OCI-LY1 (cell line): ENCODE results near the gene TPST2.
A peak's percentile ranks its signal among the peaks of the same experiment; 100 is the strongest.

Experiments
- H2AFZ ChIP-seq: fragments of 200-600 bp; sonication (generic), shearing (Covaris generic); 2 replicates; pipeline ENCODE4 v1.6.0; 2014; ENCODE audit warnings: antibody characterized with exemption, mild to moderate bottlenecking, low read length
- H3F3A ChIP-seq: fragments of 200-600 bp; sonication (generic), shearing (Covaris generic); 2 replicates; pipeline ENCODE4 v1.6.0; 2014; ENCODE audit warnings: mild to moderate bottlenecking, antibody characterized with exemption, low read length, moderate library complexity; ENCODE audit not compliant: insufficient read depth
- H3K27ac ChIP-seq: fragments of 200-600 bp; sonication (generic); 2 replicates; pipeline ENCODE4 v1.5.1; 2014; ENCODE audit warnings: low read length, mixed run types, mild to moderate bottlenecking, low read depth; ENCODE audit not compliant: poor library complexity, severe bottlenecking
- H3K27me3 ChIP-seq: fragments of 200-600 bp; sonication (generic); 2 replicates; pipeline ENCODE4 v1.6.0; 2014; ENCODE audit warnings: antibody characterized with exemption, mild to moderate bottlenecking, low read length, moderate library complexity; ENCODE audit not compliant: insufficient read depth
- H3K36me3 ChIP-seq: fragments of 200-600 bp; sonication (generic); 2 replicates; pipeline ENCODE4 v1.6.1; 2014; ENCODE audit warnings: mild to moderate bottlenecking, antibody characterized with exemption, low read length, moderate library complexity, mixed read lengths; ENCODE audit not compliant: insufficient read depth
- H3K4me1 ChIP-seq: fragments of 200-600 bp; sonication (generic); 2 replicates; pipeline ENCODE4 v1.5.1; 2014; ENCODE audit warnings: mild to moderate bottlenecking, low read length, moderate library complexity; ENCODE audit not compliant: insufficient read depth, severe bottlenecking
- H3K4me2 ChIP-seq: fragments of 200-600 bp; sonication (generic), shearing (Covaris generic); 2 replicates; pipeline ENCODE4 v1.6.1; 2014; ENCODE audit warnings: low read length
- H3K4me3 ChIP-seq: fragments of 200-600 bp; sonication (generic); 2 replicates; pipeline ENCODE4 v1.5.1; 2014; ENCODE audit warnings: low read length, low read depth, mild to moderate bottlenecking, mixed read lengths; ENCODE audit not compliant: poor library complexity, severe bottlenecking
- H3K79me2 ChIP-seq: fragments of 200-600 bp; shearing (Covaris generic); 2 replicates; pipeline ENCODE4 v1.6.1; 2016; ENCODE audit warnings: mixed run types, low read length, mixed read lengths; ENCODE audit not compliant: insufficient read depth
- H3K9ac ChIP-seq: fragments of 200-600 bp; sonication (generic), shearing (Covaris generic); 2 replicates; pipeline ENCODE4 v1.6.1; 2014; ENCODE audit warnings: mild to moderate bottlenecking, low read length, mixed read lengths
- H3K9me2 ChIP-seq: fragments of 200-600 bp; sonication (generic), shearing (Covaris generic); 2 replicates; pipeline ENCODE4 v1.6.1; 2014; ENCODE audit warnings: low read depth, mild to moderate bottlenecking, low read length, mixed read lengths
- H3K9me3 ChIP-seq: fragments of 200-600 bp; shearing (Covaris generic); 2 replicates; pipeline ENCODE4 v1.6.1; 2014; ENCODE audit warnings: low read length, mixed read lengths
- H4K20me1 ChIP-seq: fragments of 200-600 bp; sonication (generic), shearing (Covaris generic); 2 replicates; pipeline ENCODE4 v1.6.0; 2016; ENCODE audit warnings: mild to moderate bottlenecking, low read length; ENCODE audit not compliant: insufficient read depth
- EZH2 ChIP-seq: fragments of 200-600 bp; sonication (generic), shearing (Covaris generic); IDR thresholded peaks from 2 replicates; pipeline ENCODE4 v1.8.0; 2017; ENCODE audit warnings: borderline replicate concordance, mixed run types, mild to moderate bottlenecking, antibody characterized with exemption, low read length, moderate library complexity, mixed read lengths
- TF ChIP-seq, protein P1 (sequence below): fragments of 200-600 bp; sonication (generic), shearing (Covaris generic); IDR thresholded peaks from 2 replicates; pipeline ENCODE4 v1.5.1; 2017; ENCODE audit warnings: mild to moderate bottlenecking, antibody characterized with exemption, low read length, moderate library complexity, mixed read lengths

TPST2 gene

DNA sequence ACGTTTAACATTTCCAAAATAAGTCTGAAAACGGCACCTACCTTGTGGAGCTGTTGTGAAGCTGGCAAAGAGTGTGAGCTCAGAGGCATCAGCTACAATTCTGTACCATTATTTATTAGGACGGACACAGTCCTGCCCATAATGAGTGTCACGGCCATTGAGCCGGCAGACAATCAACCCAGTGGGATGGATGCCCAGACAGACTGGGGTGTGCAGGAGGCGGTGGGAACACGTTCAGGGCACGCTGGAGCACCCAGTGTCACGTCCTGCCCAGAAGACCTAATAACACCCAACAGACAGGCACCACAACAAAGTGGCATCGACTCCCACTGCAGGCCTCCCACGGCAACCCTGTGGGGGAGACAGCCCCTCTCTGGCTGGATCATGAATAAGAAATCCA, 34.5 kb downstream of the TPST2 start:
- peaks cover 14% of the 10 kb centered on the region for H3K79me2 ChIP-seq
- TF ChIP-seq EZH2: no peak
- H3K4me3 ChIP-seq: no peak overlapping the region
- no peaks in the 10 kb centered on the region for H3K9me3 ChIP-seq
- H3K27ac ChIP-seq: peak overlapping the region; percentile 94
- peaks cover 80% of the 10 kb centered on the region for H3K4me1 ChIP-seq
- no peak overlapping the region for H2AFZ ChIP-seq
- peaks cover 6% of the 10 kb centered on the region; the same call in 1 of the 2 replicates for H3K36me3 ChIP-seq
- peak overlapping the region; percentile 65; the same call in 1 of the 2 replicates for H3K4me2 ChIP-seq
- no peaks in the 10 kb centered on the region for H3K9me2 ChIP-seq
- H3K9ac ChIP-seq: peak overlapping the region; percentile 11; the same call in 1 of the 2 replicates
- no peaks in the 10 kb centered on the region for H4K20me1 ChIP-seq
- H3F3A ChIP-seq: 0 out of 2 replicates have a peak, but pooled peaks cover 3% of the 10 kb centered on the region
- no peaks in the 10 kb centered on the region for H3K27me3 ChIP-seq

DNA sequence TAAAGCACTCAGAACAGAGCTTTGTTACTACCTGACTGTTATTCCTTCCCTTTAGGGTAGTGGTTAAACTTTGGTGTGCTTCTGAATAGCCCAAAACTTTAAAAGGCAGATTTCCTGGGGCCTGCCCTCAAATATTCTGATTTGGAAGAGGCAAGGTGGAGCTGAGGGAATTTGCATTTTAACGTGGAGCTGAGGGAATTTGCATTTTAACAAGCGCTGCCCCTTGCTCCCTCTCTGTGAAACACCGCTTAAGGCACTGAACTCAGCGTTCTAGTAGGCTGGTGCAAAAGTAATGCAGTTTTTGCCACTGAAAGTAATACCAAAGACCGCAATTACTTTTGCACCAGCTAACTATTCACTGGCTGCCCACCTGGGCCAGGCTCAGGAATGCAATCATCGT, 35.0 kb downstream of the TPST2 start:
- Histone ChIP-seq H3K9me2 (no peaks in the 10 kb centered on the region), H3F3A (0 out of 2 replicates have a peak, but pooled peaks cover 3% of the 10 kb centered on the region), H3K4me1 (peaks cover 80% of the 10 kb centered on the region), H2AFZ (no peak overlapping the region), H4K20me1 (no peaks in the 10 kb centered on the region), H3K9me3 (no peaks in the 10 kb centered on the region), H3K36me3 (peaks cover 6% of the 10 kb centered on the region; the same call in 1 of the 2 replicates), H3K4me3 (peak overlapping the region; percentile 11), H3K4me2 (peak overlapping the region; percentile 65; the same call in 1 of the 2 replicates), H3K27me3 (no peaks in the 10 kb centered on the region), H3K27ac (peak overlapping the region; percentile 94), H3K79me2 (peaks cover 11% of the 10 kb centered on the region), H3K9ac (peak overlapping the region; percentile 40; the same call in 1 of the 2 replicates)
- TF ChIP-seq, protein P1, sequence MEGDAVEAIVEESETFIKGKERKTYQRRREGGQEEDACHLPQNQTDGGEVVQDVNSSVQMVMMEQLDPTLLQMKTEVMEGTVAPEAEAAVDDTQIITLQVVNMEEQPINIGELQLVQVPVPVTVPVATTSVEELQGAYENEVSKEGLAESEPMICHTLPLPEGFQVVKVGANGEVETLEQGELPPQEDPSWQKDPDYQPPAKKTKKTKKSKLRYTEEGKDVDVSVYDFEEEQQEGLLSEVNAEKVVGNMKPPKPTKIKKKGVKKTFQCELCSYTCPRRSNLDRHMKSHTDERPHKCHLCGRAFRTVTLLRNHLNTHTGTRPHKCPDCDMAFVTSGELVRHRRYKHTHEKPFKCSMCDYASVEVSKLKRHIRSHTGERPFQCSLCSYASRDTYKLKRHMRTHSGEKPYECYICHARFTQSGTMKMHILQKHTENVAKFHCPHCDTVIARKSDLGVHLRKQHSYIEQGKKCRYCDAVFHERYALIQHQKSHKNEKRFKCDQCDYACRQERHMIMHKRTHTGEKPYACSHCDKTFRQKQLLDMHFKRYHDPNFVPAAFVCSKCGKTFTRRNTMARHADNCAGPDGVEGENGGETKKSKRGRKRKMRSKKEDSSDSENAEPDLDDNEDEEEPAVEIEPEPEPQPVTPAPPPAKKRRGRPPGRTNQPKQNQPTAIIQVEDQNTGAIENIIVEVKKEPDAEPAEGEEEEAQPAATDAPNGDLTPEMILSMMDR: no peak
- no peak for TF ChIP-seq EZH2

DNA sequence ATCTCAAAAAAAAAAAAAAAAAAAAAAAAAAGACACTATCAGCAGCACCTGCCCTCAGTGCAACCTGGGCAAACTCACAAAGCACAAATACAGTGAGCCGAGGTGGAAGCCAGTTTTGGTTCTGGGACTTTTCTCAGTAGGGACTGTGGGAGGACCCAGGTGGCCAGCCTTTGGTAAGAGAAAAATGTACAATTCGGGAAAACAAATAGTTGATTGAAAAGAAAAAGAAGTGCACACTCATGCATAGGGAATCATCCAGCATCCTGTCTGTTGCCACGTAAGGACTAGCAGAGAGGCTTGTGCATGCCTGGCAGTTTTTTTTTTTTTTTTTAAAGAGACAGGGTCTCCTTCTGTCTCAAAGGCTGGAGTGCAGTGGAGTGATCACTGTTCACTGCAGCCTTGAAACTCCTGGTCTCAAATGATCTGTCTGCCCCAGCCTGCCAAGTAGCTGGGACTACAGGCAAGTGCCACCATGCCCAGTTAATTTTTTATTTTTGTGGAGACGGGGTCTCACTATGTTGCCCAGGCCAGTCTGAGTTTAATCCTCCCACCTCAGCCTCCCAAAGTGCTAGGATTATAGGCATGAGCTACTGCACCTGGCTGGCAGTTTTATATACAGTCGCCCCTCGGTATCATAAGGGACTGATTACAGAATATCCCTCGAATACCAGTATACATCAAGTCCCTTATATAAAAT, 36.7 kb downstream of the TPST2 start:
- peak overlapping the region; percentile 32; the same call in 1 of the 2 replicates for H3K9ac ChIP-seq

More for the DNA sequence above, 36.7 kb downstream of the TPST2 start:
- Histone ChIP-seq H4K20me1 (no peaks in the 10 kb centered on the region), H3K9me3 (no peaks in the 10 kb centered on the region), H3K4me3 (peak overlapping the region; percentile 29), H2AFZ (no peak overlapping the region), H3K27me3 (no peaks in the 10 kb centered on the region), H3K4me1 (peaks cover 83% of the 10 kb centered on the region), H3K4me2 (peak overlapping the region; percentile 65), H3K79me2 (peaks cover 7% of the 10 kb centered on the region), H3K9me2 (no peaks in the 10 kb centered on the region), H3K36me3 (peaks cover 6% of the 10 kb centered on the region; the same call in 1 of the 2 replicates), H3F3A (0 out of 2 replicates have a peak, but pooled peaks cover 3% of the 10 kb centered on the region), H3K27ac (peak overlapping the region; percentile 94)
- TF ChIP-seq EZH2: no peak
- TF ChIP-seq, protein P1: no peak
